H1 (cell line): ENCODE results near the gene PPOX. TPM values are rescaled to one million over a fixed set of nuclear protein-coding genes. Genes with fewer than 3 reads are reported as not detected.

Experiments
- CTCF ChIA-PET: fragments of 300-600 bp; sonication (Branson Sonifier 250); formaldehyde crosslinking; loops from one replicate; lab custom pipeline; 2021; ENCODE audit not compliant: partially characterized antibody; lab: Charles Lee
- POLR2A ChIA-PET: fragments of 300-600 bp; sonication (Branson Sonifier 250); formaldehyde crosslinking; loops from one replicate; lab custom pipeline; 2021; ENCODE audit warnings: inconsistent platforms; ENCODE audit not compliant: partially characterized antibody; lab: Charles Lee
- DNase-seq, 2 experiments: peaks; one replicate each; pipeline versions ENCODE4 v3.0.0 to v3.0.0-alpha.2; 2010 to 2022; ENCODE audit warnings: low spot score in 2 of 2, low read depth in 1 of 2, mixed read lengths in 1 of 2
- FAIRE-seq: peaks from 2 replicates; lab custom pipeline; 2011; peaks lifted over from hg19 to GRCh38; lab: Jason Lieb, UNC
- H2AFZ ChIP-seq: 2 replicates; pipeline ENCODE4 v1.8.1; 2012; ENCODE audit warnings: low read length, inconsistent platforms
- H2AK5ac ChIP-seq: 2 replicates; pipeline ENCODE4 v1.6.1; 2013; ENCODE audit warnings: low read depth, low read length
- H2BK120ac ChIP-seq: replicated peaks from 2 replicates; pipeline ENCODE3; 2013; ENCODE audit warnings: low read depth, low read length, inconsistent platforms
- H2BK12ac ChIP-seq: 2 replicates; pipeline ENCODE4 v1.6.1; 2013; ENCODE audit warnings: low read depth, low read length
- H2BK15ac ChIP-seq: 2 replicates; pipeline ENCODE4 v1.6.1; 2013; ENCODE audit warnings: low read length
- H2BK20ac ChIP-seq: 2 replicates; pipeline ENCODE4 v1.6.1; 2013; ENCODE audit warnings: low read length
- H2BK5ac ChIP-seq: 2 replicates; pipeline ENCODE4 v1.6.1; 2013; ENCODE audit warnings: low read depth, low read length
- H3K14ac ChIP-seq: 2 replicates; pipeline ENCODE4 v1.6.1; 2013; ENCODE audit warnings: inconsistent platforms; ENCODE audit not compliant: insufficient read length
- H3K18ac ChIP-seq: 2 replicates; pipeline ENCODE4 v1.6.1; 2013; ENCODE audit warnings: low read length; ENCODE audit errors: extremely low read depth
- H3K23ac ChIP-seq: 2 replicates; pipeline ENCODE4 v1.6.1; 2013; ENCODE audit warnings: inconsistent platforms; ENCODE audit not compliant: insufficient read length
- H3K23me2 ChIP-seq: 2 replicates; pipeline ENCODE4 v1.6.1; 2013; ENCODE audit warnings: low read depth, low read length
- H3K27ac ChIP-seq: 2 replicates; pipeline ENCODE4 v1.6.1; 2011; ENCODE audit warnings: low read depth, low read length, inconsistent platforms
- H3K27me3 ChIP-seq, 4 experiments: replicated peaks in 1 of 4; 1 replicate in 1 of 4; 2 replicates in 3 of 4; pipeline versions ENCODE4 v1.6.1 to v1.8.1; 2011 to 2013; ENCODE audit warnings: low read length in 3 of 4, mild to moderate bottlenecking in 3 of 4, inconsistent platforms in 2 of 4, mixed read lengths in 2 of 4, moderate library complexity in 1 of 4; ENCODE audit not compliant: control insufficient read depth in 3 of 4, insufficient read depth in 3 of 4; ENCODE audit errors: extremely low read depth in 1 of 4
- H3K36me3 ChIP-seq, 4 experiments: 2 replicates each; pipeline versions ENCODE4 v1.6.1 to v1.8.1; 2011 to 2013; ENCODE audit warnings: mild to moderate bottlenecking in 4 of 4, low read length in 3 of 4, moderate library complexity in 2 of 4, control low read depth in 1 of 4, inconsistent platforms in 1 of 4; ENCODE audit not compliant: insufficient read depth in 4 of 4, control insufficient read depth in 2 of 4
- H3K4ac ChIP-seq: replicated peaks from 2 replicates; pipeline ENCODE3; 2013; ENCODE audit warnings: low read length, low read depth, mixed read lengths, inconsistent platforms; ENCODE audit not compliant: insufficient read length
- H3K4me1 ChIP-seq, 4 experiments: replicated peaks in 1 of 4; 1 replicate in 1 of 4; 2 replicates in 3 of 4; pipeline versions ENCODE4 v1.6.1 to v1.8.1; 2011 to 2013; ENCODE audit warnings: low read length in 3 of 4, inconsistent platforms in 2 of 4, mixed read lengths in 1 of 4; ENCODE audit not compliant: insufficient read depth in 4 of 4, control insufficient read depth in 3 of 4
- H3K4me2 ChIP-seq, 2 experiments: 2 replicates each; pipeline versions ENCODE4 v1.6.1 to v1.8.1; 2011 to 2013; ENCODE audit warnings: low read depth in 2 of 2, low read length in 2 of 2, control low read depth in 1 of 2, inconsistent platforms in 1 of 2, mild to moderate bottlenecking in 1 of 2; ENCODE audit not compliant: insufficient read depth in 1 of 2
- H3K4me3 ChIP-seq, 4 experiments: fragments of 200-600, 300-600 bp in 1 of 4; sonication (generic), shearing (Covaris generic), sonication (Bioruptor Twin) in 1 of 4; 2 replicates each; pipeline versions ENCODE4 v1.5.1 to v1.8.1; 2011 to 2016; ENCODE audit warnings: low read length in 4 of 4, low read depth in 3 of 4, control low read depth in 2 of 4, inconsistent platforms in 2 of 4, mild to moderate bottlenecking in 2 of 4, mixed read lengths in 1 of 4, moderate library complexity in 1 of 4; ENCODE audit not compliant: insufficient read depth in 2 of 4; ENCODE audit errors: extremely low read depth in 1 of 4
- H3K56ac ChIP-seq: replicated peaks from 2 replicates; pipeline ENCODE3; 2013; ENCODE audit warnings: low read depth, mild to moderate bottlenecking, mixed read lengths, low read length, inconsistent platforms; ENCODE audit not compliant: insufficient read length
- H3K79me1 ChIP-seq: 2 replicates; pipeline ENCODE4 v1.6.1; 2013; ENCODE audit warnings: low read depth, low read length, control low read depth
- H3K79me2 ChIP-seq, 2 experiments: 2 replicates each; pipeline versions ENCODE4 v1.6.1 to v1.8.1; 2012 to 2013; ENCODE audit warnings: low read length in 2 of 2, mild to moderate bottlenecking in 2 of 2, inconsistent platforms in 1 of 2; ENCODE audit not compliant: insufficient read depth in 2 of 2, control insufficient read depth in 1 of 2
- H3K9ac ChIP-seq, 4 experiments: replicated peaks in 1 of 4; 1 replicate in 1 of 4; 2 replicates in 3 of 4; pipeline versions ENCODE4 v1.6.1 to v1.8.1; 2011 to 2013; ENCODE audit warnings: low read depth in 3 of 4, low read length in 3 of 4, control low read depth in 2 of 4, mild to moderate bottlenecking in 2 of 4, moderate library complexity in 2 of 4, inconsistent platforms in 1 of 4; ENCODE audit errors: extremely low read depth in 1 of 4
- H3K9me3 ChIP-seq, 2 experiments: 2 replicates each; pipeline versions ENCODE4 v1.6.1 to v1.8.1; 2012 to 2013; ENCODE audit warnings: mild to moderate bottlenecking in 2 of 2, moderate library complexity in 2 of 2, control low read depth in 1 of 2, inconsistent platforms in 1 of 2, low read depth in 1 of 2, low read length in 1 of 2, mixed read lengths in 1 of 2; ENCODE audit not compliant: insufficient read depth in 2 of 2
- H4K20me1 ChIP-seq, 2 experiments: replicated peaks in 1 of 2; 2 replicates each; pipeline versions ENCODE3 to v1.8.1; 2011 to 2013; ENCODE audit warnings: inconsistent platforms in 2 of 2, low read length in 2 of 2, mild to moderate bottlenecking in 1 of 2; ENCODE audit not compliant: insufficient read depth in 2 of 2, control insufficient read depth in 1 of 2
- H4K5ac ChIP-seq: 2 replicates; pipeline ENCODE4 v1.6.1; 2013; ENCODE audit warnings: low read length, low read depth, mixed read lengths, inconsistent platforms; ENCODE audit not compliant: insufficient read length
- H4K8ac ChIP-seq: 2 replicates; pipeline ENCODE4 v1.8.0; 2013; ENCODE audit warnings: mild to moderate bottlenecking, moderate library complexity, low read length, inconsistent platforms; ENCODE audit not compliant: insufficient read depth; ENCODE audit errors: extremely low read depth
- H4K91ac ChIP-seq: replicated peaks from 2 replicates; pipeline ENCODE3; 2013; ENCODE audit warnings: low read length, mixed read lengths, inconsistent platforms; ENCODE audit not compliant: insufficient read length
- ASH2L ChIP-seq: fragments of 200-600, 300-600 bp; sonication (generic); IDR thresholded peaks from one replicate; pipeline ENCODE4 v1.7.1; 2017; ENCODE audit warnings: low read length
- CEBPB ChIP-seq: IDR thresholded peaks from 2 replicates; pipeline ENCODE4 v1.6.1; 2012; ENCODE audit warnings: low read depth, low read length
- CHD1 ChIP-seq: IDR thresholded peaks from 2 replicates; pipeline ENCODE4 v1.6.1; 2012; ENCODE audit warnings: low read depth, low read length, improper control_type of control experiment
- E2F6 ChIP-seq: IDR thresholded peaks from 2 replicates; pipeline ENCODE4 v1.6.1; 2012; ENCODE audit warnings: inconsistent platforms
- HDAC2 ChIP-seq, 2 experiments: fragments of 300-600 bp in 1 of 2; sonication (generic) in 1 of 2; IDR thresholded peaks; 2 replicates each; pipeline ENCODE4 v1.6.1; 2011 to 2012; ENCODE audit warnings: low read depth in 2 of 2, low read length in 2 of 2, mild to moderate bottlenecking in 2 of 2, moderate library complexity in 2 of 2, borderline replicate concordance in 1 of 2, inconsistent platforms in 1 of 2
- JUN ChIP-seq: IDR thresholded peaks from 2 replicates; pipeline ENCODE4 v1.6.1; 2011; ENCODE audit warnings: low read depth, mild to moderate bottlenecking, improper control_type of control experiment, low read length
- NRF1 ChIP-seq: IDR thresholded peaks from 2 replicates; pipeline ENCODE4 v1.6.1; 2011; ENCODE audit warnings: mild to moderate bottlenecking, low read depth, low read length, improper control_type of control experiment
- RAD21 ChIP-seq, 2 experiments: IDR thresholded peaks in 1 of 2; conservative IDR thresholded peaks in 1 of 2; 2 replicates each; pipeline ENCODE4 v1.6.1; 2011; ENCODE audit warnings: low read depth in 2 of 2, low read length in 2 of 2, improper control_type of control experiment in 1 of 2, inconsistent platforms in 1 of 2, mild to moderate bottlenecking in 1 of 2, moderate library complexity in 1 of 2
- RFX5 ChIP-seq: IDR thresholded peaks from 2 replicates; pipeline ENCODE4 v1.6.1; 2011; ENCODE audit warnings: low read depth, low read length, improper control_type of control experiment, borderline replicate concordance
- RXRA ChIP-seq: IDR thresholded peaks from 2 replicates; pipeline ENCODE4 v1.6.1; 2011; ENCODE audit warnings: low read depth, mild to moderate bottlenecking, low read length, moderate library complexity; ENCODE audit not compliant: insufficient read depth
- SRF ChIP-seq: IDR thresholded peaks from 2 replicates; pipeline ENCODE4 v1.6.1; 2011; ENCODE audit warnings: mild to moderate bottlenecking, low read depth, low read length, moderate library complexity
- TBP ChIP-seq: IDR thresholded peaks from 2 replicates; pipeline ENCODE4 v1.6.1; 2011; ENCODE audit warnings: low read depth, low read length, improper control_type of control experiment
- WGBS, 2 experiments: shearing (Covaris generic) in 1 of 2; methylation state at CpG; one replicate each; pipeline versions ENCODE4 v1.1.6 to v1.1.7; 2013 to 2015; ENCODE audit warnings: low lambda C conversion rate in 2 of 2, mixed read lengths in 2 of 2, inconsistent platforms in 1 of 2, low coverage in 1 of 2, missing lambda C conversion rate in 1 of 2; ENCODE audit not compliant: insufficient replicate concordance in 2 of 2, insufficient coverage in 1 of 2, insufficient read length in 1 of 2; ENCODE audit errors: extremely low coverage in 1 of 2, missing lambda C conversion rate in 1 of 2; 5-methylcytosine and 5-hydroxymethylcytosine counted together
- polyA plus RNA-seq, 7 experiments: library from polyadenylated mRNA; depleted of rRNA in 3 of 7; stranded (reverse) in 5 of 7; unstranded in 2 of 7; fragments of >200 nt in 5 of 7; fragments of 200-250 nt in 2 of 7; gene quantifications; 1 replicate in 5 of 7; 2 replicates in 1 of 7; 4 replicates in 1 of 7; pipeline versions ENCODE4 v1.2.1 to v1.2.3, GENCODE V29; 2011 to 2013; ENCODE audit warnings: missing spikeins in 2 of 7, mixed read lengths in 2 of 7
- total RNA-seq: library from RNA; stranded (reverse); fragmentation: NEBNext Ultra II Directional; extraction: Animal tissue kit (Norgen Biotek cat#: 25700); gene quantifications from 2 replicates; pipeline ENCODE4 v1.2.1, GENCODE V29; 2021

Gene PPOX
- total and polyA plus RNA-seq, 2 of the 8 experiments (the other 6 are each of a cell fraction or from before 2014, with no cell fraction given) = 39.4 to 40.4 TPM

GRCh38 chr1:161185282-161185682 is 19.1 kb downstream of the PPOX start:
- Histone ChIP-seq H3K79me2 (no peaks in the 10 kb centered on the region), H2BK5ac (no peak overlapping the region), H4K20me1 (no peaks in the 10 kb centered on the region), H2AK5ac (no peak overlapping the region), H2AFZ (no peak overlapping the region), H3K27ac (no peak overlapping the region), H3K4me1 (no peaks in the 10 kb centered on the region), H3K56ac (no peak overlapping the region), H3K9ac (no peak overlapping the region), H3K36me3 (no peaks in the 10 kb centered on the region), H3K79me1 (no peaks in the 10 kb centered on the region), H2BK20ac (no peak overlapping the region), H3K27me3 (no peaks in the 10 kb centered on the region), H3K14ac (no peak overlapping the region), H3K18ac (no peak overlapping the region), H2BK15ac (no peak overlapping the region), H3K4me2 (no peak overlapping the region), H3K9me3 (no peaks in the 10 kb centered on the region), H3K23ac (no peak overlapping the region), H3K4ac (no peak overlapping the region), H3K23me2 (no peaks in the 10 kb centered on the region; the same call in 1 of the 2 replicates), H2BK12ac (no peak overlapping the region), H4K8ac (no peak overlapping the region), H4K5ac (no peak overlapping the region), H3K4me3 (no peak overlapping the region), H2BK120ac (no peak overlapping the region), H4K91ac (no peak overlapping the region)
- ChIA-PET CTCF (interaction anchor here (0.7 kb wide), 1 partner anchor 107 kb away, joined by 3 read pairs; no protein-coding TSS in a partner anchor), POLR2A (no interaction called here)
- WGBS, 2 experiments = 73% methylated on average over 3 of the region's 3 CpGs; no CpG with 5 or more reads in 1 of the 2 experiments
- FAIRE-seq = no peak
- DNase-seq = no peak
- no peak for TF ChIP-seq ASH2L
- TF ChIP-seq RAD21 (IDR thresholded peaks at IDR 0.05 in 1 of 2, conservative IDR thresholded peaks at IDR 0.05 in 1 of 2; ENCODE audit: low read depth in 2 of 2, low read length in 2 of 2) = no peak
- TF ChIP-seq CEBPB = no peak
- no peak for TF ChIP-seq SRF
- TF ChIP-seq RFX5 = no peak
- TF ChIP-seq TBP = no peak
- TF ChIP-seq HDAC2 (IDR thresholded peaks at IDR 0.05; ENCODE audit: borderline replicate concordance in 1 of 2, low read depth in 2 of 2, low read length in 2 of 2) = no peak
- no peak for TF ChIP-seq RXRA
- no peak for TF ChIP-seq CHD1
- no peak for TF ChIP-seq E2F6
- TF ChIP-seq NRF1 = no peak
- no peak for TF ChIP-seq JUN
